ENCODE data around the gene SH3GLB2.
A peak's percentile ranks its signal among the peaks of the same experiment; 100 is the strongest.

Gene SH3GLB2

GRCh38 chr9:129028192-129028966, at the start of gene SH3GLB2:
Gene SH3GLB2 (minus strand): TSS chr9:129028331. CDS start chr9:129028154, 177 bp downstream.
- DNase-seq, result peak; percentile 93

- DNase-seq, result no peak
Measured at GRCh38 chr9:129077236-129077635, 49.1 kb upstream of the SH3GLB2 start.

GRCh38 chr9:129076640-129077037, 48.5 kb upstream of the SH3GLB2 start:
- no peak for DNase-seq

GRCh38 chr9:129075996-129076639, 48.0 kb upstream of the SH3GLB2 start:
- DNase-seq, result no peak

GRCh38 chr9:129074106-129074505, 46.0 kb upstream of the SH3GLB2 start:
- DNase-seq, result no peak

GRCh38 chr9:129073404-129073803, 45.3 kb upstream of the SH3GLB2 start:
- DNase-seq, result no peak

- no peak for DNase-seq
Measured at GRCh38 chr9:129072171-129072570, 44.0 kb upstream of the SH3GLB2 start.

GRCh38 chr9:129071526-129072126, 43.5 kb upstream of the SH3GLB2 start:
- no peak for DNase-seq

GRCh38 chr9:129070696-129071525, 42.8 kb upstream of the SH3GLB2 start:
- peak; percentile 38 for DNase-seq

- peak; percentile 47 for DNase-seq
Measured at GRCh38 chr9:129069862-129070641, 41.9 kb upstream of the SH3GLB2 start.

GRCh38 chr9:129068990-129069861, 41.1 kb upstream of the SH3GLB2 start:
- peak; percentile 99 for DNase-seq

GRCh38 chr9:129068110-129068509, 40.0 kb upstream of the SH3GLB2 start:
- no peak for DNase-seq

GRCh38 chr9:129064499-129064908, 36.4 kb upstream of the SH3GLB2 start:
- DNase-seq, result no peak

GRCh38 chr9:129063061-129063460, 34.9 kb upstream of the SH3GLB2 start:
- DNase-seq, result no peak

- DNase-seq, result no peak
Measured at GRCh38 chr9:129060991-129061390, 32.9 kb upstream of the SH3GLB2 start.

GRCh38 chr9:129059796-129060785, 32.0 kb upstream of the SH3GLB2 start:
- DNase-seq, result no peak

- no peak for DNase-seq
Measured at GRCh38 chr9:129058965-129059795, 31.0 kb upstream of the SH3GLB2 start.

- no peak for DNase-seq
Measured at GRCh38 chr9:129054163-129054851, 26.2 kb upstream of the SH3GLB2 start.
